Dendritic cell treated with granulocyte-macrophage colony-stimulating factor and Interleukin-4, amounts not matched to agents 40 ng/mL and 50 ng/mL, for 4 days (primary cell): ENCODE results near the gene UNC5C.
"Not testable (repeated sequence)": the region's sequence is repeated elsewhere in the genome, so short reads cannot be mapped to it uniquely, and the experiment has no call there.

Experiments used
- H3K27ac Mint-ChIP-seq: one replicate; pipeline ENCODE4 v1.8.0; 2022; ENCODE audit warnings: mild to moderate bottlenecking, mixed read lengths
- H3K27me3 Mint-ChIP-seq: one replicate; pipeline ENCODE4 v1.8.0; 2022; ENCODE audit warnings: mild to moderate bottlenecking, mixed read lengths
- H3K36me3 Mint-ChIP-seq: one replicate; pipeline ENCODE4 v1.8.0; 2022; ENCODE audit warnings: low read depth, mixed read lengths
- H3K4me1 Mint-ChIP-seq: one replicate; pipeline ENCODE4 v1.8.0; 2022; ENCODE audit warnings: low read depth, mixed read lengths
- H3K4me3 Mint-ChIP-seq: one replicate; pipeline ENCODE4 v1.8.0; 2022; ENCODE audit warnings: mild to moderate bottlenecking, moderate library complexity, mixed read lengths
- H3K9me3 Mint-ChIP-seq: one replicate; pipeline ENCODE4 v1.8.0; 2022; ENCODE audit warnings: mixed read lengths
- intact Hi-C: fragments of 100-400 bp; cut with micrococcal nuclease; formaldehyde crosslinking; loops from one replicate; pipeline ENCODE4 v1.15.0; 2022

Gene UNC5C

GRCh38 chr4:95158045-95158444 is 390.7 kb downstream of the UNC5C start:
- Mint-ChIP-seq H3K4me3 (no peak overlapping the region), H3K27ac (no peak overlapping the region), H3K4me1 (no peaks in the 10 kb centered on the region), H3K36me3 (no peaks in the 10 kb centered on the region), H3K9me3 (no peaks in the 10 kb centered on the region), H3K27me3 (no peaks in the 10 kb centered on the region)
- intact Hi-C loops = no loop called here

GRCh38 chr4:95157596-95157995 is 391.2 kb downstream of the UNC5C start:
- Mint-ChIP-seq H3K36me3 (no peaks in the 10 kb centered on the region), H3K4me3 (no peak overlapping the region), H3K9me3 (no peaks in the 10 kb centered on the region), H3K27me3 (no peaks in the 10 kb centered on the region), H3K27ac (no peak overlapping the region), H3K4me1 (no peaks in the 10 kb centered on the region)
- intact Hi-C loops = no loop called here

GRCh38 chr4:95156452-95156765 is 392.4 kb downstream of the UNC5C start:
- no peaks in the 10 kb centered on the region for H3K4me1 Mint-ChIP-seq
- intact Hi-C loops = no loop called here
- H3K27ac Mint-ChIP-seq = no peak overlapping the region
- no peaks in the 10 kb centered on the region for H3K36me3 Mint-ChIP-seq
- H3K4me3 Mint-ChIP-seq = no peak overlapping the region
- no peaks in the 10 kb centered on the region for H3K27me3 Mint-ChIP-seq
- no peaks in the 10 kb centered on the region for H3K9me3 Mint-ChIP-seq

- H3K4me3 Mint-ChIP-seq = no peak overlapping the region
- intact Hi-C loops = no loop called here
- no peak overlapping the region for H3K27ac Mint-ChIP-seq
- H3K9me3 Mint-ChIP-seq = no peaks in the 10 kb centered on the region
- H3K36me3 Mint-ChIP-seq = no peaks in the 10 kb centered on the region
- no peaks in the 10 kb centered on the region for H3K27me3 Mint-ChIP-seq
- no peaks in the 10 kb centered on the region for H3K4me1 Mint-ChIP-seq
Observed at GRCh38 chr4:95155759-95156451, 392.9 kb downstream of the UNC5C start.

GRCh38 chr4:95153182-95153581 is 395.6 kb downstream of the UNC5C start:
- Mint-ChIP-seq H3K27ac (no peak overlapping the region), H3K36me3 (no peaks in the 10 kb centered on the region), H3K4me3 (no peak overlapping the region), H3K9me3 (no peaks in the 10 kb centered on the region), H3K4me1 (no peaks in the 10 kb centered on the region), H3K27me3 (no peaks in the 10 kb centered on the region)
- intact Hi-C loops = no loop called here

GRCh38 chr4:95151255-95151654 is 397.5 kb downstream of the UNC5C start:
- Mint-ChIP-seq H3K27me3 (no peaks in the 10 kb centered on the region), H3K36me3 (no peaks in the 10 kb centered on the region), H3K4me1 (no peaks in the 10 kb centered on the region), H3K9me3 (no peaks in the 10 kb centered on the region), H3K4me3 (no peak overlapping the region), H3K27ac (no peak overlapping the region)
- intact Hi-C loops = no loop called here

- no peaks in the 10 kb centered on the region for H3K36me3 Mint-ChIP-seq
- peaks cover 18% of the 10 kb centered on the region for H3K9me3 Mint-ChIP-seq
- no peak overlapping the region for H3K4me3 Mint-ChIP-seq
- no peaks in the 10 kb centered on the region for H3K27me3 Mint-ChIP-seq
- H3K4me1 Mint-ChIP-seq = no peaks in the 10 kb centered on the region
- intact Hi-C loops = no loop called here
- H3K27ac Mint-ChIP-seq = no peak overlapping the region
Observed at GRCh38 chr4:95142932-95143331, 405.8 kb downstream of the UNC5C start.

GRCh38 chr4:95141361-95141760 is 407.4 kb downstream of the UNC5C start:
- intact Hi-C loops = no loop called here
- Mint-ChIP-seq H3K27me3 (no peaks in the 10 kb centered on the region), H3K27ac (no peak overlapping the region), H3K9me3 (peaks cover 34% of the 10 kb centered on the region), H3K4me3 (no peak overlapping the region), H3K4me1 (no peaks in the 10 kb centered on the region), H3K36me3 (no peaks in the 10 kb centered on the region)

- intact Hi-C loops, H3K27ac Mint-ChIP-seq, H3K4me1 Mint-ChIP-seq, H3K27me3 Mint-ChIP-seq, H3K4me3 Mint-ChIP-seq, H3K36me3 Mint-ChIP-seq: not testable (repeated sequence)
- H3K9me3 Mint-ChIP-seq = peaks cover 37% of the 10 kb centered on the region
Observed at GRCh38 chr4:95139424-95139823, 409.3 kb downstream of the UNC5C start.

- H3K4me3 Mint-ChIP-seq, H3K27ac Mint-ChIP-seq, H3K36me3 Mint-ChIP-seq, intact Hi-C loops, H3K27me3 Mint-ChIP-seq: not testable (repeated sequence)
- Mint-ChIP-seq H3K4me1 (peaks cover 19% of the 10 kb centered on the region), H3K9me3 (peaks cover 29% of the 10 kb centered on the region)
Observed at GRCh38 chr4:95134016-95134415, 414.8 kb downstream of the UNC5C start.

GRCh38 chr4:95129821-95130311 is 418.9 kb downstream of the UNC5C start:
- Mint-ChIP-seq H3K27ac (peak overlapping the region; percentile 33), H3K27me3 (no peaks in the 10 kb centered on the region), H3K4me1 (peaks cover 24% of the 10 kb centered on the region), H3K9me3 (no peaks in the 10 kb centered on the region), H3K4me3 (peak overlapping the region; percentile 2), H3K36me3 (no peaks in the 10 kb centered on the region)
- intact Hi-C loops = no loop called here

- H3K4me3 Mint-ChIP-seq = no peak overlapping the region
- intact Hi-C loops = no loop called here
- peak overlapping the region; percentile 54 for H3K27ac Mint-ChIP-seq
- no peaks in the 10 kb centered on the region for H3K9me3 Mint-ChIP-seq
- no peaks in the 10 kb centered on the region for H3K27me3 Mint-ChIP-seq
- no peaks in the 10 kb centered on the region for H3K36me3 Mint-ChIP-seq
- peaks cover 24% of the 10 kb centered on the region for H3K4me1 Mint-ChIP-seq
Observed at GRCh38 chr4:95129031-95129430, 419.7 kb downstream of the UNC5C start.

GRCh38 chr4:95124906-95125504 is 423.8 kb downstream of the UNC5C start:
- no peak overlapping the region for H3K27ac Mint-ChIP-seq
- no peaks in the 10 kb centered on the region for H3K9me3 Mint-ChIP-seq
- no peaks in the 10 kb centered on the region for H3K36me3 Mint-ChIP-seq
- H3K4me3 Mint-ChIP-seq = no peak overlapping the region
- peaks cover 15% of the 10 kb centered on the region for H3K4me1 Mint-ChIP-seq
- no peaks in the 10 kb centered on the region for H3K27me3 Mint-ChIP-seq
- intact Hi-C loops = loop anchor here (1.0 kb wide), 1 partner anchor 504 kb away; no protein-coding TSS in a partner anchor

- H3K36me3 Mint-ChIP-seq = no peaks in the 10 kb centered on the region
- intact Hi-C loops = no loop called here
- H3K27ac Mint-ChIP-seq = no peak overlapping the region
- H3K4me1 Mint-ChIP-seq = no peaks in the 10 kb centered on the region
- H3K4me3 Mint-ChIP-seq = no peak overlapping the region
- no peaks in the 10 kb centered on the region for H3K9me3 Mint-ChIP-seq
- H3K27me3 Mint-ChIP-seq = no peaks in the 10 kb centered on the region
Observed at GRCh38 chr4:95122001-95122400, 426.8 kb downstream of the UNC5C start.

- H3K27me3 Mint-ChIP-seq = no peaks in the 10 kb centered on the region
- no peaks in the 10 kb centered on the region for H3K9me3 Mint-ChIP-seq
- H3K36me3 Mint-ChIP-seq = no peaks in the 10 kb centered on the region
- no peak overlapping the region for H3K4me3 Mint-ChIP-seq
- H3K27ac Mint-ChIP-seq = no peak overlapping the region
- intact Hi-C loops = no loop called here
- no peaks in the 10 kb centered on the region for H3K4me1 Mint-ChIP-seq
Observed at GRCh38 chr4:95120456-95120855, 428.3 kb downstream of the UNC5C start.
